Cortex of kidney (tissue), 1 donor: ENCODE measurements around the gene CBLB.

ENCODE experiments used
- DNase-seq: peaks from one replicate; lab custom pipeline; 2025; lab: John Stamatoyannopoulos, UW

The CBLB gene

DNA sequence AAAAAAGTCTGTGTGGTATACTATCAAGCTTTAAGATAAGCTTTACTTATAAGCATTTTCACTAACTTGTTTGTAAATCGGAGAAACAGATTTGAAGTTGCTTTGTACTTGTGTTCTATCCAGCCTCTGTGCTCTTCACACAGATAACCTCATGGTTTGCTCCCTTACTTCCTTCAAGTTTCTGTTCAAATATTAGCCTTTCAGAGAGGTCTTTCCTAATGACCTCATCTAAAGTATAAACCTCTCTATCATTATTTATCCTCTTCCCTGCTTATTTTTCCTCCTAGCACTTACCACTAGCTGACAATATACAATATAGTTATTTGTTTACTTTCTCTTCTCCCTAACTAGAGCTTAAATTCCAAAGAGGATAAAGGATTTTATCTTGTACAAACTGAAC is 180.0 kb downstream of the CBLB start:
- no peak for DNase-seq

DNA sequence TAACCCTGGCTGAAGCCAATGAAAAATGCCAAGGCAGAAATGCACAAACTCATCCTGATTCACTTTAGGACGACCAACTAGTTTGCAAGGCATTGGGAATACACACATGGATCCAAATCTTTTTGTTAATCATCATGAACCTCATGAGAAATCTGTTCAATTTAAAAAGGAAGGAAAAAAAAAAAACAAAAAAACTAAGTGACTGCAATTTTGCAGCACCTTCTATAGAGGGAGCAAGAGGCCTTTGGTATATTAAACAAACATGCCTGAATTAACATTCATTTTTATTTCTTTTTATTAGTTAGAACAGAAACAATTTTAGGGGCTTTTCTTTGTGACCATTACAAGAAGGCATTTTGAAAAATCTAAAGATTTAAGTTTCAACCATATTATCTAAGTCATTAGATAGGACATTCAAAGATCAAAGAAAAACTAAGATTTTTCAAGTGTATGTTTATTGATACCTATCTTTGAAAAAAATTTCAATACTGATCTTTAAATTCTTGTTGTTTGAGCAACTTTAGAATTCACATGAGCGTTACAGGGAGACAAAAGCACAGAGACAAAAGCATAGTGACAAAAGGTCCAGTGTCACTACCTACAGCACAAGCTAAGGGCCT is 182.4 kb downstream of the CBLB start:
- no peak for DNase-seq

DNA sequence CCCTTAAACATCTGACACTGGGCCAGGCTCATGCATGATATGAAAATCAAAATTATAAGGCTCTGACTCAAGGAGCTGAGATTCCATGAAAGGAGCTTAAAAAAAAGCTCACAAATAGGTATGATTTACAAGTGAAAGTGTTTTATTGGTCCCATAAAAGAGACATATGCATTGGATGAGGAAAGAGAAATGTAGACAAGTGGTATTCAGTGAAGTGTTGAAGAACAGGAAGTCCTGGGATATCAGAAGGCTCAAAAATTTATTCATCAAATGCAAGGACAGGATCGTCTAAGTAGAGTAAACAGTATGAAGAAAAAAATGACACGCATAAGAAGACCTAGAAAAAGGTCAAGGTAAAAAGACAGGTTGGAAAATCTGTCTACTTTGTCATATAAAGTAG is 188.9 kb downstream of the CBLB start:
- DNase-seq: no peak

DNA sequence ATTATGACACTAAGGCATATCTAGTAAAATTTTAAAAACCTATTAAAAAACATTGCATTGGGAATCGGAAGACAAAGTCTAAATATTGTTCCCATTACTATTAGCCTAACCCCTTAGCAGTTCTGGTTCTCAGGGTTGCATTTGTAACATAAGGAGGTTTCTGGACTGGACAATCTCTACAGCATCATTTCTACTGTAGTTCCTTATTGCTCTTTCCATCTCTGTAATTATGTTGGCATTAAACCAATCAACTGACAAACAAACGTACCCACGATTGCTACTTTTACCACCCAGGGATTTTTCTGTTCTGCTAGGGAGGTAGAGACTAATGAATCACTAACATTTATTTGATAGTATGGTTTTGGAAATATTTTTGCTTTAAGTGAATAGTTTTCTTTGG is 190.8 kb downstream of the CBLB start:
- DNase-seq: no peak

DNA sequence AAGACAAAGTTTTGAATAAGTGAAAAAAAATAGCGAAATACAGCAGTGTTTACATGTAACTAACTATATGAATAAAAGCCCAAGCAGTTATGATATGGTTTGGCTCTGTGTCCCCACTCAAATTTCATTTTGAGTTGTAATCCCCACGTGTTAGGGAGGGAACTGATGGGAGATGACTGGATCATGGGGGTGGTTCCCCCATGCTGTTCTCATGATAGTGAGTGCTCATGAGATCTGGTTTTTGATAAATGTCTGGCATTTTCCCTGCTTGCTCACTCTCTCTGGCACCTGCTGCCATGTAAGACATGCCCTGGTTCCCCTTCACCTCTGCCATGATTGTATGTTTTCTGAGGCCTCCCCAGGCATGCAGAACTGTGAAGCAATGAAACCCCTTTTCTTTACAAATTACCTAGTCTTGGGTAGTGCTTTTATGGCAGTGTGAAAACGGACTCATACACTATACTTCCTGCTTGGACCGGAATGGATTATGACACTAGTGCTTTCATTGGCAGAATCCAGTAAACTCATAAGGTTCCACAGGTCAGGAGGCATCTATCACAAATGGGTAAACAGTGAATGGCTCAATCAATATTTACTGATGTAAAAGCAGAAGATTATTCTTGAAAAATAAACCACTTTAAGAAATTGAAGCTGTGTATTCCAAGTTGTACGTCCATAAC is 192.1 kb downstream of the CBLB start:
- DNase-seq: no peak

DNA sequence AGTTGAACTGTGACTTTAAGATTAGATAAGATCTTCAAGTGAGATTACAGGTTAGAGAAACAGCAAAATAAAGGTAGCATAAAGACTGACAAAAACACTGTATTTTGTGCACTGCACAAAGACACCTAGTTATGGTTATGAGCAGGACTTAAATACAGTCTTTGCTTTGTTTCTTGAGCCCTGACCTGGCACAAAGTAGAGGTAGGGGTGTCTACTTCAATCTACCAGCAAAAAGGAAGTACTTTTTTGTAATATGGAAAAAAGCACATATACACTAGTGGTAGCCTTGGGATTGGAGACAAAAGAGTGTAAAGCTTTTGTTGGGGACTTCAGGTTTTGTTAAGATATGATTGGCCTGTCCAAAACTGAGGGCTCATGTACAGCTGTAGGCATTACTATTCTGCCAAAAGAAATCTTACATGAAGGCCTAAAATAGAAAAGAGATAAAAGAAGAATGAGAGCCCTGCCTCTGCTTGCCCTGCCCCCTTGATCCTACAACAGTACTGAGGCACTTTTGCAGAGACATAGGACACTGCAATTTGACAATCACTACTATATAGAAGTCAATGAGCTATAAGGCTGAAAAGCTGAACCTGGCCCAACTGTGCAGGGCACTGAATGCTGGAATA is 194.3 kb downstream of the CBLB start:
- no peak for DNase-seq

DNA sequence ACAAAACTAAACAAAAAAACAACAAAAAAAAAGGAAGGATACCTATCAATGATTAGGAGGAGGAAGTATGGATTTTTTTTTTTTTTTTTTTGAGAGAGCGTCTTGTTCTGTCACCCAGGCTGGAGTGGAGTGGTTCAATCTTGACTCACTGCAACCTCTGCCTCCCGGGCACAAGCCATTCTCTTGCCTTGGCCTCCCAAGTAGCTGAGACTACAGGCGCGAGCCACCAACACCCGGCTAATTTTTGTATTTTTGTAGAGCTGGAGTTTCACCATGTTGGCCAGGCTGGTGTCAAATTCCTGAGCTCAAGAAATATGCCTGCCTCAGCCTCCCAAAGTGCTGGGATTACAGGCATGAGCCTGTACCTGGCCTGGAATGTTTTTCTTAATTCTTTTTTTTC is 195.8 kb downstream of the CBLB start:
- DNase-seq: no peak

DNA sequence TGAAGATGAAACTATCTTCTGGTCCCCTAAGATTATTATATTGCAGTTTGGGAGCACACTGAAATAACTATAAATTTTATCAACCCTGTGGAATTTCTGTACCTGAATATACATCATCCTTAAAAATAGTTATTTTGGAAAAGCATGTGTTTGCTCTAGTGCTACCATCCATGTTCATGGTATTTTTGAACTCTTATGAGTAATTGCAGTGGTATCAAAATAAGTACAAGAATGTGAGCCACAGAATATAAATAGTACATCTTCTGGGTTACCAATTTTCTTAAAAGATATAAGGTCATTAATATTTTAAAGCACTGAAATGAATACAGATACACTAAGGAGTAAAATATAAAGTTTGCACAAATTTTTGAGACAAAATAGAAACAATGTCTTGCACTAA is 206.5 kb downstream of the CBLB start:
- no peak for DNase-seq

DNA sequence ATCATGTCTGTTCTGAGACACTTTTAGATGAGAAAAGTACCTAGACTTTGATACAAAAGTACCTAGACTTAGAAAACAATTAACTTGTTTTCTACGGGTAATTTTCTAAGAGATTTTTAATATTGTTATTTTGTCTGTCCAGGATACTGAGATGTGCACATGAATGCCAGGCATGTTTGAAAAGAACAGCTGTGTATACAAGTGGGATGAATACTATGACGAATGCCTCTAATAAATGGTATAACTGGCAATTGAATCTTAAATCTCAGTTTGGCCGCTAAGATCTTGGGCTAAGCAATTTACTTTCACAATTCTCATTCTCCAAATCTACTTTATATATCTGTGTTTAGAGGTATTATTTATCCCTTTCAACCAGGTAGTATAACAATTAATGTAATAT is 207.4 kb downstream of the CBLB start:
- DNase-seq: no peak

DNA sequence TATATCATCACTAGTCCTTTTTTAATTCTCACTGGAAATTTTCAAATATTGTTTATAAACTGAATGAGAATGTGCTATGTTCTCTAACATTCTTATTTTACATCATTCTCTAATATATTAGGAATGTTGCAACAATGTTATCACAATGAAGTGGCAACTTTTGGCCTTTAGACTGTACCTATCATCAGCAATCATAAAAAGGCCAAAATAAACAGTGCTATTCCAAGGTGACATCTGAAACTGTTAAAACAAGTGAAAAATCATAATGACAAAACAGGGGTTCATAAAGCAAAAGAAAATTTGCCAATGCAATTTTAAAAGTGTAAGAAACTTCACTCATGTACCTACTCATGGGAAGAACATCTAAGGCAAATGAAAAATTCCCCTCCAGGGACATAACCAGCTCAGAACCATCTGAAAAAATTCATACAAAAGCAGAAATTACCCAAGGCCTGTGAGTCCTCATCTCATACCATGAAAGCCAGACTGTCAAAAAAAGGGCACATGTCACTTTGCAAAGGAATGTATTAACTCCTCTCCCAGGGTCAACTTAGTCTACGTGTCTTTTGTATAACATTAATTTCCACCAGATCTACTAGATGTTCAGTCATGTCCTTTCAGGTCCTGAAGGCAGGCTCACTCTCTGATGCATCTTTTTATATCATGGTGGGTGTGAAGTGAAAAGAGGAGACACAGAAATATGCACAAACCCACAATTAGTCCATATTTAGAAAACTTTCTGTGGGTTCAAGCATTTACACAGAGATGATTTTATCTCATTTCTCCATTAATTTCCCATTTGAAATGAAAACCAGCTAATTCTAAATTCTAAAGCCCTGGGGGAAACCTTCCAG is 211.9 kb downstream of the CBLB start:
- no peak for DNase-seq

DNA sequence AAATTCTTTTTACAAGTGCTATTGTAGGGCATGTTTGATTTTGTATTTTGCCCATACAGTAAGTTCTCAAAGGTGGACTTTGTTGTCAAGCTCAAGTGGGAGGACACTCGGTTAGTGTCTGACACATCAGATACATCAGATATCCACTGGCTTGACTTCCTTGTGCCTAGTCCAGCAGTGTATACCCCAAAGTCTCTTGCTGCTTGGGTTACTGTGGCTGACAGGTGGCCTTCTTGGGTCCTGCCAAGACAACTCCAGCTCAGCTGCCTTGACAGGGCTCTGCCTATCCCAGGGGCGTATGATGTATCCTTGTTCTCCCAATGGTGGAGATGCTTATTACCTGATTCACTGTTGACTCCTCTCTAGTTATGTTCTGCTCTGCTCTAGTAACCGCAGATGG is 214.9 kb downstream of the CBLB start:
- no peak for DNase-seq

DNA sequence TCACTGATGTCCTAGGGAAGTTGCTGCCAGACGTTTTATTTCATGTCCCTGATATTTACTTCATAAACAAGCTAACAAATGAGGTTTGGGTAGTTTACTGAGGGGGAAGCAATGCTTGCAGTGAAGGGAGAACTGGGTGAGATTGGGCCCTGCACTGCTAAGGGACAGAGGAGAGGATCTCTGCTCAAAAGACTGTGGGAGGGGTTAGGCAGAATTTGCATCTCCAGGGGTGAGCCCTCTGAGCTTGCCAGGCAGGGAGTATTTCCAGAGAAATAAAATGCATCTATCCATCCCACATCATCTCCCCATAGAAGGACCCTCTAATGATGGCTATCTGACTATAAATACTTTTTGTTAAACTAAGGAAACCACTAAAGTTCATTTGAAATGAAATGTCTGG is 215.6 kb downstream of the CBLB start:
- no peak for DNase-seq

DNA sequence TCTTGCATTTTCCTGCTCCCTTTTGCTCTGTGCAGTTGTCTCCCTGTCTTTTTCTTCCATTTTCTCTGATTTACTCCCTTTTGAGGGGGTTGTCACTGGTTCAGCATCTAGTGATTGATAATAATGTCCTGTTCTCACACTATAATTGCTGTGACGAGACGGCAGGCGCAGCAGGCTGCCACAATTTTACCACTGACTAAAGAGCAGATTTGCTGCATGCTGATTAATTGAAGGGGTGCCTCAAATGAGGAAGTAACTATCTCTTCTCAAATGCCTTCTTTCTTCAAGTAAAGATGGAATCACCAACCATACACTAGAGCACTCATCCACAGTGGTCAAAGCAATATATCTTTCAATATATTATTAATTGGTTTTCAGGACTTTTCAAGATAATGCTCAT is 219.3 kb downstream of the CBLB start:
- DNase-seq: no peak

DNA sequence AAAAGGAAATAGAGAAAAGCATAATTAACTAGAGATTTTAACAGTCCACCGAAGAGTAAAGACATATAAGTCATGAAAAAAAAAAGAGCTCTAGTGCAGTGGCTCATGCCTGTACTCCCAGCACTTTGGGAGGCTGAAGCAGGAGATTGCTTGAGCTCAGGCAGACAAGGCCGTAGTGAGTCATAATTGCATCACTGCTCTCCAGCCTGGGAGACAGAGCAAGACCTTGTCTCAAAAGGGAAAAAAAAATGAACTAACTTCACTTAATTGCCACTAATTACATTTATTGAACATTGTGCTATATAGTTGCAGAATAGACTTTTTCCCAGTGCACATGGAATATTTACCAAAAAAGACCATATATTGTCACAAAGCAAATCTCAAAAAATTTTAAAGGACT is 221.8 kb downstream of the CBLB start:
- DNase-seq: no peak

DNA sequence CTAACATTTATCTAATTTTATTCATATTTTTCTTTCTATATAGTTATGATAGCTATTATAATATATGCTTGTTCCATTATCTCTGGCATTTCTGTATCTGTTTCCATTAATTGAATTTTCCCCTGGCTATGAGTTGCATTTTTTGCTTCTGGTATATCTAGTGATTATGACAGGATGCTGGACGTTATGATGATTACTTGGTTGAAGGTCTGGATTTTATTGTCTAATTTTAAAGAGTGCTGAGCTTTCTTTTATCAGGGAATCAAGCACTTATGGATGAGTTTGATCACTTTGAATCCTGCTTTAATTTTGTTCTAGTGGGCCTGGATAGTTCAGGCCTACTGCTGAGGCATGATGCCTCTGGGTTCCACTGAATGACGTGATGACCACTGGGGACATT is 229.7 kb downstream of the CBLB start:
- no peak for DNase-seq

DNA sequence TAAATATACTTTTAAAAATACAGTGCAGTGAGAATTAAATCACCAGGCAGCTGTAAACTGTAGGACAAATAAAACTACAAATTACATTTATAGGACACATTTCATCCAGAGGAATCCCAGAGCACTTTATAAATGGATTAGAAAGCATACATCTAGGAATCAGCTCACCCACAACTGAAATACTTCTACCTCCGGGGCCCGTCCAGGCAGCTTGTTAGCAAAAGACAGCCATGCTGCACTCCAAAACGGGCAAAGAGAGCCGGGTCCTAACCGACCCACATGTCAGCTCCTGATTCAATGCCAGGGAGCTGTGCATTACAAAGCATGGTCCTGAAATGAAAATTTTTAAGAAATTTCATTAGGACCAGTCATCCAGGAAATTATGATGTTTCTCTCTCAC is 234.1 kb downstream of the CBLB start:
- no peak for DNase-seq

DNA sequence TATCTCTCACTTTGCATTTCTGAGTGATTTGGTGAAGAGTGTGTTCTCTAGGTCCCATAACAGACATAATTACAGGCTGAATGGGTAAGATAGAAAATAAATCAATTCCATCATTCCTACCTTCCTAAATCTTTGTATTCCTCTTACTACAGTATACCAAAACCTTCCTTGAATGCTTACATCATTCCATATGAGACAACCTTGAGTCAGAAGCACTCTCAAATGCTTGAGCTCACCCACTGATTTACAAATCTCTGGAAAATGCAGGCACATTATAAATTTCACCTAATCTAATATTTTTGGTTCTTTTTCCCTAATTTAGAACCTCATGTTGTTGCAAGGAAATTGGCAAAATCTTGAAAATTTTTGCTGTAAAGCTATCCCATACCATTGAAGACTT is 239.1 kb downstream of the CBLB start:
- no peak for DNase-seq

DNA sequence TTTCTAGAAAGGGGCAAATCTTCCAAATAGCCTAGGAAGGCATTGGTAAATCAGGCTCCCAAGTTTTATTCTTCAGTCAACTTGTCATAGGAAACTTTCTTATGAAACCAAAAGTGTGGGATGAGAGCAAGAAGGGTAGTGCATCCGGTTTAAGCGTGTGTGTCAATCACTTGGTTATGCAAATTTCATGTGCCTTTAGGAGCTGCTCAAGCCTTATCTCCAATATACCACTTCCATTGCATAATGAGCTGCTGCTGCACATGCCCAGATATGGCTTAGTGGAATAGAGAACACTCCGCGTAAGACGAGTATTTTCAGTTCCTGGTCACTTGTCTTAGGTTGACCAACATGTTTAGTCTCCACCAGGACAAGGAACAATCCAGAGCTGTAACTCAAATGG is 242.1 kb downstream of the CBLB start:
- no peak for DNase-seq

DNA sequence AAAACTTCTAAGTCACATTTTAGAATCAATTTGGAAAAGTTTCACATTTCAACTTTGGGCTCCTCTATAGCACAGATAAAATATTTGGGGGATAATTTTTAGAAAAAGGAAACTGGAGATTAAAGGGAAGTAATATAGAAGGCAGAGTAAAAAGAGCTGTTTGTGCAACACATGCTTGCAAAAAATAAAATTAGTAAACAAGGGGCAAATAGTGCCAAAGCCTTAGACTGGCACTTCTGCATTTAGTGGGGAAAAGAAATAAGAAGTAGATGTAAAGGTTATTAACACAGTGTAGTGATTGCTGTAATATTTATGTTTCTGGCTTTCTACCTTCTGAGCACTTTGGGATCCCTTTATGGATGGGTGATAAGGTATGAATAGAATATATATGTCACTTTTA is 246.6 kb downstream of the CBLB start:
- DNase-seq: no peak

DNA sequence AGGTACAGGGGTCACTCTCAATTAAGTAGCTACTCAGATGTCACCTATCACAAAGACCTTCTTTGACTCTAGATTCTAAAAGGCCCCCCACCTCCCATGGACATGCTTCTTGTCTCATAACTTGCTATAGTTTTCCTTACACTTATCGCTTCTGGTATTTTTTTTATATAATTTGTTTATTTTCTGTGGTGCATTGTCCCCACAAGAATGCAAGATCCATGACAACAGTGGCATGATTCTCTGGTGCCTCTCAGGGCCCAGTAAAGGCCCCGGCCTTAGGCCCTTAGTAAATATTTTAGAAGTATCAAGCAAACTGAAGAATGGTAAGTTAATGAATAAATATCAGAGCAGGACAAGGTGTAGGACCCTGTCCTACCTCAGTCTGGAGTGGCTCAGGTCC is 248.6 kb downstream of the CBLB start:
- DNase-seq: no peak

DNA sequence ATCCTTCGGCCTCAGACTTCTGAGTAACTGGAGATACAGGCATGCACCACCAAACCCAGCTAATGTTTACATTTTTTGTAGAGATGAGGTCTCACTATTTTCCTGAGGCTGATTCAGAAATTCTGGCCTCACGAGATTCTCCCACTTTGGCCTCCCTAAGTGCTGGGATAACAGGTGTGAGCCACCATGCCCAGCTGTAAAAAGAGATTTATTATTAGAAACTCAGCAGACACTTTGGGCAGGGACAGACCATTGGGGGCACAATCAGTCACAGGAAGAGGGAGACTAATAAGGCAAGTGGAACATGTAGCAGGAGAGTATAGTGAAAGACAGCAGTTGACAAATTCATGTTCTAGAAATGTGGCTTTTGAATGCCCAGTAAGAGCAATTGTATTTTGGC is 249.2 kb downstream of the CBLB start:
- no peak for DNase-seq

DNA sequence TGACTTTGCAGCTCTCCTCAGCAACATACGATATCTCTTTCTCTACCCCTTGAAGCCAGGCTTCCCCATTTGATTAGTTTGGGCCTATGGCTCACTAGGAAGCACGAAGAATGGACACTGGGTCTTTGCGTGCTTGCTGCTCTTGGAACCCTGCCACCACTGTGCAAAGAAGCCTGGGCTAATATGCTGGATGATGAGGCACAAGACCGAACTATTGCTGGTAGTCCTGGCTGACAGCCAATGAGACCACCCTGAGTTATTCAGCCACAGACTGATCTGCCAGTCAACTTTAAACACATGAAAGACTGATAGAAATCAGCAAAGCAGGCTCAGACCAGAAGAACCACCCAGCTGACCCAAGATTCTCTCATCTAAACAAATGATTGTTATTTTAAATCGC is 250.3 kb downstream of the CBLB start:
- no peak for DNase-seq
